HG03060 (cell line): Measurements from ENCODE around the gene C9orf43.
"Not testable (repeated sequence)": the region's sequence is repeated elsewhere in the genome, so short reads cannot be mapped to it uniquely, and the experiment has no call there.

Source experiments
- ATAC-seq: cut with Tn5 transposase; IDR thresholded peaks from one replicate; pipeline ENCODE4 v1.9.1; 2021; ENCODE audit warnings: low read depth, moderate number of reproducible peaks; ENCODE audit not compliant: unreplicated experiment

Gene C9orf43

DNA sequence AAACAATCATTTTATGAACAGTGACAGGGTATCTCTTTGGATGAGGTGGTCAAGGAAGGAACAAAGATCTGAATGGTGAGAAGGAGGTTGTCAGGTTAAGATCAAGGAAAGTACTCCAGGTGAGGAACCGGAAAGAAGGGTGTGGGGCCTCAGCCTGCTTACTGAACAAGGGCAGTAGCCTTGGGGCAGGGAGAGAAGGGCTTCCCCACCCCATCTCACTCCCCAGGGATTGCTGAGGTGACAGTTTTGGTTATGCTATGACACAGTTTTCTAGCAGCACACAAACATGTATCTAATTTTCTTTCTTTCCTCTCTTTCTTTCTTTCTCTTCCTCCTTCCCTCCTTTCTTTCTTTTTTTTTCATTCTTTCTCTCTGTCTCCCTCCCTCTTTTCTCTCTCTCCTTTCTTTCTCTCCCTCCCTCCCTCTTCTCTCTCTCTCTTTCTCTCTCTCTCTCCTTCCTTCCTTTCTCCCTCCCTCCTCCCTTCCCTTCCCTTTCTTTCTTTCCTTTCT is 29.6 kb upstream of the C9orf43 start:
- no peak for ATAC-seq

DNA sequence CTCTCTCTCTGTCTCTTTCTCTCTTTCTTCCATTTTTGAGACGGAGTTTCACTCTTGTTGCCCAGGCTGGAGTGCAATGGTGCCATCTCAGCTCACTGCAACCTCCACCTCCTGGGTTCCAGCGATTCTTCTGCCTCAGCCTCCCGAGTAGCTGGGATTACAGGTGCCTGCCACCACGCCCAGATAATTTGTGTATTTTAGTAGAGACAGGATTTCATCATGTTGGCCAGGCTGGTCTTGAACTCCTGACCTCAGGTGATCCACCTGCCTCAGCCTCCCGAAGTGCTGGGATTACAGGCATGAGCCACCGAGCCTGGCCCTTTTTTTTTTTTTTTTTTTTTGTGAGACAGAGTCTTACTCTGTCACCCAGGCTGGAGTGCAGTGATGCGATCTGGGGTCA is 29.1 kb upstream of the C9orf43 start:
- ATAC-seq: not testable (repeated sequence)

DNA sequence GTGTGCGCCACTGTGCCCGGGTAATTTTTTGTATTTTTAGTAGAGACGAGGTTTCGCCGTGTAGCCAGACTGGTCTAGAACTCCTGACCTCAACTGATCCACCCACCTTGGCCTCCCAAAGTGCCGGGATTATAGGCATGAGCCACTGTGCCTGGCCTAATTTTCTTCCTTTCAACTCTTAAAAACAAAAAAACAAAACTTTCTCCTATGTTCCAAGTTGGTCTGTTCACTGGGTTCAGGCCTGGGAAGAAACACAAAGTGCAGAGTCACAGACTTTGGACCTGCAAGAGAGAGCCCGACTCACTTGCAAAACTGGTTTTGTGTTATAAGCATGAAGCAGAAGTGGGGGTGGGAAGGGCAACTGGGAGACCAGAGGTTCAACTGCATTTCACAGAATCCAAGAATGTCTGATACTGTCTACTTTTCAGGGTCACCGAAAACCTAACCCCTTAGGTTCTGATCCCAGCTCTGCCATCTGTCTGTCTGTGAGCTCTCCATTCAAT is 28.6 kb upstream of the C9orf43 start:
- ATAC-seq: no peak

DNA sequence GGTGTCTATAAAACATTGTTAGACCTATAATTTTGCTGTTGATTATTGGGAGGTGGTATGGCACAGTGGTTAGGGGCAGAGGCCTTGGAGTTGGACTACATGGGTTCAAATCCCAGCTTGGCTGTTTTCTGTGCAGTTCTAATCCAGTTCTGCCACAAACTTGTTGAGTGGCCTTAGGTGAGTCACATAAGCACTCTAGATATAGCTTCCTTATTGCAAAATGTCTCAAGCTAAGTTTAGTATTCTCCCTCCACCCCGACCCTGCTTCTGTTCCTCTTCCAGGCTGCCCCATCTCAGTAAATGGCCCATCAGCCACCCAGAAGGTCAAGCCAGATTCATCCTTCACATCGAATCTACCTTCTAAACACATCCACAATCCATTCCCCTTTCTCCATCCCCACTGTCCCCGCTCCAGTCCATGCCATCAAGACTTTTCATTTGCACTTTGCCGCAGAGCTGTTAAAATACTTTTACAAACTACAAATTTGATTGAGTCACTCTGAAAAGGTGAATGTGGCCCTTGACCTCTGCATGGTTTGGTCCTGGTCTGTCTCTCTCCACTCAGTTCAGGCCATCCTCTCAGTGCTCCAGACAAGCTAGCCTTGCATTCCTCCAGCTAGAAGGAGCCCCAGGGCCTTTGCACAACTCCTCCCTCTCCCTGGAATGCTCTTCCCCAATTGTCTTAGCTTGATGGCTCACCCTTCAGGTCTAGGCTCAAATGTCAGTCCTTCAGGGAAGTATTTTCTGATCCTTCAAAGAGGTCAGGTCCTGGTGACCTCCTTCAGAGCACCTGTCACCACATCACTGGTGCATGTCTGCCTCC is 23.8 kb upstream of the C9orf43 start:
- ATAC-seq: no peak

DNA sequence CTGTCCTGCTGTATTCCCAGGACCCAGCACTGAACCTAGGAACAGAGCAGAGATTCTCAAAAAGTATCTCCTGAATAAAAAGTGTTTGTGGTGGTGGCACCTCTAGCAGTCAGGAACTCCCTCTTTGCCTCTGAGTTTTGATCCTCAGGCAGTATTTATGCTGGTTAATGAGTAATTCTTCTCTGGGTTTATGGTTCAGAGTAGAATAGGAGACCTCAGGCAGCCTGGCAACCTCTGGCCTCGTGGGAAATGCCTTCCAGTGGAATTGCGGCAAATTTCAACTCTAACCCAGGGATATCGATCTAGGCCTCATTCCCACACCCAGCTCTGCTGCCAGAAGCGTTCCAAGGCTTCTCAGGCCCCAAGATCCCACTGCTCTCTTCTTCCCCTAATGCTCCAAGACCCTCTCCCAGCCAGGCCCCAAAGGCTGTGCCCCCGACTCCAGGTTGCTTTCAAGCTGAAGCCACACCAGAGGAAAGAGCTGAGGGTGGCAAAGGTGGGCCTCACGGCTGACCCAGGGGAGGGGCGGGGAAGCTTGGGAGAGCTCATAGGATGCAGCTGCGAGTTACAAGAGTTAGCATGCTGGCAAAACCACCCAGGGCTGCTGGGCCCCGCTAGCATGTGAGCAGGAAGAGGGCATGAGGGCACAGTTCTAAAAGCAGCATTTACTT is 22.9 kb upstream of the C9orf43 start:
- no peak for ATAC-seq

DNA sequence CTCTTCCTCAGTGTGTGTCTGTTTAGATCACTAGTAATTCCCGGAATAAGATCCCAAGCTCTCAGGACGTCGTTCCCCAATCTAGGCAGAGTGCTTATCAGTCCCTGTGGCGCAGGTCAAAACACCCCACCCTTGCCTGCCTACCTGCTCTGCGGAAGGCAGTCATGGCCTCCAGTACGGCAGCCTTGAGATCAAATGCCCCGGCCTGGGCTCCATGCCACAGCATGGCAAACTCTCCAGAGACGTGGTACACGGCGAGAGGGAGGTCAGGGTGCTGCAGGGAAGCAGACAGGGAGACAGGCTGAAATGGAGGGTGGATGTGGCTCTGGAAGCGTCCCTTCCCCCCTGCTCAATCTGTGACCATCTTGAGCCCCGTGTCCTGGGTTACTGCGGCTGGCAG is 21.7 kb upstream of the C9orf43 start:
- no peak for ATAC-seq

DNA sequence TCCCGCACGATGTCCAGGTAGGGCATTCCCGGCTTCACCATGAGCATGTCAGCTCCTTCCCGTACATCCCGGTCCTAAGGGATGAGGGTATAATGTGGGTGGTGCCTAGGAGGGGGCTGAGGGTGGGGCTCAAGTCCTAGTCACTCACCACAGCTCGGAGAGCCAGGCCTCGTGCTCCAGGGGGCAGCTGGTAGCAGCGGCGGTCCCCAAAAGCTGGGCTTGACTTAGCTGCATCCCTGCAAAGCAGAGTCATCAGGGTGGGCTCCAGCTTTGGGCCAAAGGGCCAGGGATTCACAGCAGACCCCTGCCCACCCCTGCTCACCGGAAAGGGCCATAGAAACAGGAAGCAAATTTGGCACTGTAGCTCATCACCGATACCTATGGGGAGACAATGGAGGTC is 21.1 kb upstream of the C9orf43 start:
- ATAC-seq: no peak

DNA sequence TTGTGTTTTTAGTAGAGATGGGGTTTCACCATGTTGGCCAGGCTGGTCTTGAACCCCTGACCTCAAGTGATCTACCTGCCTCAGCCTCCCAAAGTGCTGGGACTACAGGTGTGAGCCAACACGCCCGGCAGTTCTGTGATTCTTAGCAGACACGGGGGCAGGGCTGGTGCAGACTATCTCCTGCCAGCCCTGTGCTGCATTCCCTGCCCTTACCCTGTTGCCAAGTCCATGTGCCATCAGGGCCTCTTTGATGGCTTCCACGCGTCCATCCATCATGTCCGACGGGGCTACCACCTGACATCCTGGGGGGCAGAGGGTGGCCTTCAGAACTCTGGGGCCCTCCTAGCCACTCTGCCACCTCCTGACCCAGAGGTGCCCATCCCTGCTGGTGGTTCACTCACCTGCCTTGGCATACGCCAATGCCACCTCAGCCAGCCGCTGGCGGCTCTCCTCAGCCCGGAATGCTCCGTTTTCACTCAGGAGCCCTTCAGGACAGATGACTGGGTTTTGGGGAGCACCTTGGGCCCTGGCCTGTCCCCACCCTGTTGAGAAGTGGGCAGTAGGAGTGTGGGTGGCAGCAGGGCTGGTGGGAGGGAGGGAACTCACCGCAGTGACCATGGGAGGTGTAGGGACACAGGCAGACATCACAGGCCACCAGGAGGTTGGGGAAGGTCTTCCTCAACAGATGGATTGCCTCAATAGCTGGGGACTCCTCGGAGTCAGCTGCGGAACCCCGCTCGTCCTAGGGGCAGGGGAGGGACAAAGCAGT is 20.2 kb upstream of the C9orf43 start:
- no peak for ATAC-seq

DNA sequence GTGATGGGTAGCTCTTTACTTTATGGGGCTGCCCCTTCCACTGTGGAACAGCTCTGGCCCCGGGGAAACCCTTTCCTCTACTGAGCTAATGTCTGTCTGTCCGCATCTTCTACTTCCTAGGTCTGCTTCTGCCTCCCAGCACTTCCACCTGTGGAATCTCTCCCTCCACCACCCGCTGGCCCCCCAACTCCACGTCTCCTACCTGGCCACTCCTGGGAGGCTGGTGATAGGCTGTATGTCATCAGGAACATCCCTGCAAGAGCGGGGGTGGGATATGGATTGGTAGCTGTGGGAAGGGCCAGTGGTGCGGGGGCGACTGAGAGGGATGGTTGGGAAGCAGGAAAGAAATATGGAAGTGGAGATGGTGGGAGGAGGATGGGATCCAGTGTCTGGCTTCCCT is 18.6 kb upstream of the C9orf43 start:
- ATAC-seq: no peak

DNA sequence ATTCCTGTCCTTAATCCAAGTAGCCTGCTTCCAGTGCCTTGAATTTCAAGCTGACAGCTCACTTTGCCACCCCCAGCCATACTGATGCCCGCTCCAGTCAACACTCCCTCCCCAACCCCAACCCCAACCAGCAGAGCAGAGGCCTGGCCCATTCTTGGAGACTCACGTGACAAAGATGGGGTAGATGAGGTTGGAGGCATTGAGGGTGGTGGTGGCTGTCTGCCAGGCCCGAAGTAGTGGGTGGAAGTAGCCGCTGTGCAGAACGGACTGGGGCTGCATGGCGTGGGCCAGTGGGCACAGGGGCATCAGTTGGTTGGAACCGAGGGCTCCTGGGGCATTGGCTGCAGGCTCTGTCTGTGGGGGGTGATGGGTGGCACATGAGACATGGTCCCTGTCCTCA is 17.3 kb upstream of the C9orf43 start:
- ATAC-seq: no peak

DNA sequence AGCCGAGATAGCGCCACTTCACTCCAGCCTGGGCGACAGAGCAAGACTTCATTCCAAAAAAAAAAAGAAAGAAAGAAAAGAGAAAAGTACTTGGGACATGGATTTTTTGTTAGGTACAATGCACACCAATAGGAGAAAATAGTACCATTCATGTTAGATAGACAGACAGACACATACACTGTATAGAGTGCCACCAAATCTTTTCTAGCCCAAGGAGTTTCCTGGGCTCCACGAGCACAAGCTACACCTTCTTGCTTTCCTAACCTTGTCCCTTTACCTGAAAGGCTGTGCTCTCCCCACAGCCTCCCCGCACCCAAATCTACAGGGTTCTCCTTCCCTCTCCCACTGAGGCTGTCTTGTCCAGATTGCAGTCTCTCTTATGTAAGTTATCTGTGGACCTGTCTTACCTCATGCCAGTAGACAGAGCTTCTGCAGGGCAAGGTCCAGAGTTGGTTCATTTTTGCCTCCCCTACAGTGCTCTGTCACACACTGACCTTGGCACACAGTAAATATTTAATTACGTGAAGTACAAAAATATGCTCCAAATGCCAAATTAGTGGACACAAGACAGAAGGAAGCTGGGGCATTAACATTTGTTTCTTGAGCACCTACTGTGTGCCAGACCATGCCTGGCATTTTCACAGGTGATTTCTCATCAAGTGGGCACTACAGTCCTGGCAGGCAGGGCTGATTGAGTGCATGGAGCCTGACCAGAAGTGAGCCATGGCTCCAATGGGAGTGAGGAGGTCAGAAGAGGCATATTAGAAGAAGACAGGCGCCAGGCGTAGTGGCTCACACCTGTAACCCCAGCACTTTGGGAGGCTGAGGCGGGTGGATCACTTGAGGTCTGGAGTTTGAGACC is 15.3 kb upstream of the C9orf43 start:
- ATAC-seq: no peak

DNA sequence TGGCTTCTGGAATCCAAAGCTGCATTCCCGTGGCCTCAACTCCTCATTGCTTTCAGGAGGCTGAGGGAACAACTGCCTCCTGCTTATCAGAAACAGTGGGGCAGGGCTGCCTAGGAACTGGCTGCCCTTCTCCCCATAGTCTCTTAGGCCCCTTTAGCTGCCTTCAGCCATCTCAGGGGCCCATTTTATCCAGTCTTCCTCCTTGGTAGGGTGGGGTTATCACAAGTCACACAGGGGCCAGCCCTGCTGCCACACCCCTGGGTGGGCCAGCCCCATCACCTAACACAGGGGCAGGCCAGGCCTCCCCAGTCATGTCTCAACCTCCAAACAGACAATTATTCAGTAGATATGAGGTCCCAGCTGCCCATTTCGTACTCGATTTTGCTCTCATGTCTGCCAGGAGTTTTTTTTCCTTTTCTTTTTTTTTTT is 13.3 kb upstream of the C9orf43 start:
- ATAC-seq: no peak

DNA sequence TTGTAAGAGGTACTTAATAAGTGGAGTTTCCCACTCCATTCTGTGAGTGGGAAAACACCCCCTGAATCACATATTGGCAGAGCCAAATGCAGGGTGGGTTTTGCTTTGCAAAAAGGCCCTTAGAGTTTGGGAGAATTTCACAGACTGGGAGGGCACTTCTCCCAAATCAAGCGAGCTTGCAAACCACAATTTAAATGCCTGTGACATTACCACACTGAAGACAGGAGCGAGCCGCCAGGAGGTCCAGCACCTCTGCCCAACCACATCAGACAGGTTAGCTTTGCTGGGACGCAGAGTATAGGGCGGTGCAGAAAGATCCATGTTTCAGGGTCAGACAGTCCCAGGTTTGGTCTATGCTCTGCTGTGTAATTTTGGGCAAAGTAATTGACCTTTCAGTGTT is 11.8 kb upstream of the C9orf43 start:
- no peak for ATAC-seq

DNA sequence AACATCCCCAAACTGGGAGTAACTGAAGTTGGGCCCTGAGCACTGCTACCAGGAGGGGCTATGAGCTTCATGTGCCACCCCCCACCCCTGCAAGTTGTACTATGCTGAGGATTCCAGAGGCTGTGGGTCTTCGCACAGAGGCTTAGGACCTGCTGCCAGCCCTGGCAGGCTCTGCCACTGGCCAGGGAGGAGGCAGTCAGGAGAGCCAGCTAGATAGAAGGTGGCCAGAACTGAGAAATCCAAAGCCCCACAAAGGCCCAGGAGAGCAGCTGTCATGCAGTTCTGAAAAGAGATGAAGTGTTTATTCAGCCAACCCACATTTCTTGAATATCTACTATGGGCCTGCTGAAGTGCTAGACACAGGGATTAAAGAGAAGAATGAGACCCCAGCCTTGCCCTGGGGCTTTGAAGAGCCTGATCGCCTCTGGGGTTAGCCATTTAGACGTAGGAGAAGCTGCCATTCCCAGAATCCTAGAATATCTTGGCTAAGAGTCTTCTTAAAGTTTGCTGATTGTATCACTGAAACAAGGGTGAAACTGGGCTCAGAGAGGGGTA is 10.8 kb upstream of the C9orf43 start:
- ATAC-seq: no peak

DNA sequence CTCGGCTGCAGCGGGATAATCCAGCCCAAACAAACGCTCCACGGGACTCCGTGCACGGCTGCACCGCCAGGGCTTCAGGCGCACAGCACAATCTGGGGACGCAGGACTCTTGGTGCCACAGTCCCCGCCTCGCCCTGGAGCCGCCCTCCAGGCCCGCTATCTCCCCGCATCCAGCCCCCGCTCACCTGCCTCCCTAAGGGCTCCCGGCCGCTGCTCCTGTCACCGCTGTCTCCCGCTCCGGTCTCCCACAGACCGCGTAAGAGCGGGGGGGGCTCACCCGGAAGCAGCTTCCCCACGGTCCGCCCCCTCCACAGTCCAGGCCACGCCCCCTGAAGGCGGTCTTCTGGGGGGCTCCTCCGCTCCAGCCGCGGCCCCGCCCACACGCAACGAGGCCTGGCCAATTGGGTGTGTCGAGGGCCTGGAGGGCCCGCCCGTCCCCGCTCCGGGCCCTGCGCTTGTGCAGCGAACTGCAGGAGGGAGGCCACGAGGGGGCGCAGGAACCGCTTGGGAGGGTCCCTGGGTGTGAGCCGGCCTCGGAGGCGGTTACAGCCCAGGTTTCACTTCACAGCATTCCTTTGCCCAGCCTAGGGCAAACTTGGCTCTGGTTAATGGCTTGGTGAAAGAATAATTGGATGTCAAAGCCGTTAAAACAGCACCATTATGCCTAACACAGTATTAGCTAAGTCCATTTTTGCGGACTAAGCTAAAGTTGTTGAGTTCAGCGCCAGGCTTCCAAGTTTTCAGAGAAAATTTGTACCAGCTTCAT is 9.3 kb upstream of the C9orf43 start, which contains the start of gene ALAD:
ALAD (minus strand) TSS at position 258 of the 766 bp plus-strand sequence. CDS start 7,725 bp downstream, outside the sequence.
- peak; percentile 95 for ATAC-seq

DNA sequence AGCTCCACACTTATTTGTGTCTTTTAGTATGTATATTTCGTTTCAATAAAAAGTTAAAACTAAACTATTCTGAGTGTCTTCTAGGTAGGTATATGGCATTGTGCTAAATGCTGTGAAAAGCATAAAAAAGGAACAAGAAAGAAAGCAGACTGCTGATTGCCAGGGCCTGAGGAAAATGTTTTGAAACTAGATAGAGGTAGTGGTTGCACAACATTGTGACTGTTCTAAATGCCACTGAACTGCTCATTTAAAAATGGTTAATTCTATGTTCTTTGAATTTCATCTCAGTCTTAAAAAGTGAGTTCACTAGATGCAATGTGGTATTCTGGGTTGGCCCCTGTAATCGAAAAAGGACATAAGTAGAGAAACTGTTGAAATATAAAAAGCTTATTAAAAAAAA is 6.9 kb upstream of the C9orf43 start:
- ATAC-seq: no peak

DNA sequence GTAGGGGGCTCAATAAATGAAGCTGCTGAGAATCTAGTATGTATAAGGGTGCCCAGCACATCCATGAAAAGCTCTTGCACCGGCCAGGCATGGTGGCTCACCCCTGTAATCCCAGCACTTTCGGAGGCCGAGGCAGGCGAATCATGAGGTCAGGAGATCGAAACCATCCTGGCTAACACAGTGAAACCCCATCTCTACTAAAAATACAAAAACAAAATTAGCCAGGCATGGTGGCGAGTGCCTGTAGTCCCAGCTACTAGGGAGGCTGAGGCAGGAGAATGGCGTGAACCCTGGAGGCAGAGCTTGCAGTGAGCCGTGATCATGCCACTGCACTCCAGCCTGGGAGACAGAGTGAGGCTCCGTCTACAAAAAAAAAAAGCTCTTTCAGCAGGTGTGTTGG is 4.2 kb upstream of the C9orf43 start:
- ATAC-seq: not testable (repeated sequence)

DNA sequence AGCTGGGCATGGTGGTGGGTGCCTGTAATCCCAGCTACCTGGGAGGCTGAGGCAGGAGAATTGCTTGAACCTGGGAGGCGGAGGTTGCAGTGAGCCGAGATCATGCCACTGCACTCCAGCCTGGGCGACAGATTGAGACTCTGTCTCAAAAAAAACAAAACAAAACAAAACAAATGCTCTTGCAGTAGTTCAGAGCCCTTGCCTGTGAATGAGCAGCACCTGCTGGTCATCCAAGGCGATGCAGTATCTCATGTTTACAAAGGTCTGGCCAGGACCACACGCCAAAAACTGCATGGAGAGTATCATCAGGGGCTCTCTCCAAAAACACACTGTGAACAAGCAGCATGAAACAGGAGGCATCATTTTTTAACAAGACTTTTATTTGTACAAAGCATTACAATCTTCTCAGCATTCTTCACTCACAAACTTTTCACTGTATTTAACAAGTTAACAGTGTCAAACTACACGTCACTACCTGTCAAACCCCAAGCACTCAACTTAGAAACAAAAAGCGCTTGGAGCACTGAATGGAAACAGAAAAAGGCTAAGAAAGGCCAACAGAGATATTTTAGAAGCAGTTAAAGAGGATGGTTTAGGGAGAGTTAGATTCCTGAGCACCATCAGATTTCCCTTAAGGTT is 3.6 kb upstream of the C9orf43 start:
- ATAC-seq: not testable (repeated sequence)
